RWPE2 (cell line): ENCODE measurements around the gene CATSPER3.
A peak's percentile ranks its signal among the peaks of the same experiment; 100 is the strongest.

Experiments
- ATAC-seq: fragments of 200-7000 bp; cut with Tn5 transposase; 3 replicates; pipeline ENCODE4 v1.9.1; 2021; ENCODE audit warnings: low read depth
- DNase-seq: peaks from one replicate; pipeline ENCODE4 v3.0.0-alpha.2; 2020; ENCODE audit warnings: low spot score
- H3K27ac ChIP-seq: fragments of 450-650 bp; 2 replicates; pipeline ENCODE4 v1.5.1; 2017; ENCODE audit warnings: mild to moderate bottlenecking; ENCODE audit not compliant: poor library complexity, severe bottlenecking
- H3K27me3 ChIP-seq: fragments of 250-450 bp; sonication (Bioruptor Pico); 2 replicates; pipeline ENCODE4 v1.5.1; 2021; ENCODE audit warnings: mild to moderate bottlenecking, moderate library complexity; ENCODE audit not compliant: insufficient read depth, poor library complexity, severe bottlenecking
- H3K36me3 ChIP-seq: fragments of 250-450 bp; sonication (Bioruptor Pico); 2 replicates; pipeline ENCODE4 v1.5.1; 2020; ENCODE audit warnings: low read depth, mild to moderate bottlenecking, moderate library complexity
- H3K4me1 ChIP-seq: fragments of 250-450 bp; sonication (Bioruptor Pico); 2 replicates; pipeline ENCODE4 v1.5.1; 2021; ENCODE audit warnings: mild to moderate bottlenecking, moderate library complexity; ENCODE audit not compliant: insufficient read depth, poor library complexity, severe bottlenecking
- H3K4me3 ChIP-seq: fragments of 250-450 bp; sonication (Bioruptor Pico); 2 replicates; pipeline ENCODE4 v1.5.1; 2021; ENCODE audit warnings: mild to moderate bottlenecking, moderate library complexity; ENCODE audit not compliant: severe bottlenecking
- H3K9me3 ChIP-seq: fragments of 250-450 bp; sonication (Bioruptor Pico); 2 replicates; pipeline ENCODE4 v1.5.1; 2021; ENCODE audit warnings: mild to moderate bottlenecking, moderate library complexity; ENCODE audit not compliant: severe bottlenecking
- CTCF ChIP-seq: fragments of 450-650 bp; IDR thresholded peaks from one replicate; pipeline ENCODE4 v1.5.1; 2017; ENCODE audit warnings: mild to moderate bottlenecking, moderate library complexity; ENCODE audit not compliant: poor library complexity, severe bottlenecking

CATSPER3 gene

GRCh38 chr5:135008981-135009735 lies 41.5 kb downstream of the CATSPER3 start:
- Histone ChIP-seq H3K4me1 (no peaks in the 10 kb centered on the region), H3K9me3 (no peaks in the 10 kb centered on the region), H3K27ac (no peak overlapping the region), H3K36me3 (no peaks in the 10 kb centered on the region), H3K27me3 (no peaks in the 10 kb centered on the region), H3K4me3 (no peak overlapping the region)
- ATAC-seq (no peak), DNase-seq (no peak)
- no peak for TF ChIP-seq CTCF

DNA sequence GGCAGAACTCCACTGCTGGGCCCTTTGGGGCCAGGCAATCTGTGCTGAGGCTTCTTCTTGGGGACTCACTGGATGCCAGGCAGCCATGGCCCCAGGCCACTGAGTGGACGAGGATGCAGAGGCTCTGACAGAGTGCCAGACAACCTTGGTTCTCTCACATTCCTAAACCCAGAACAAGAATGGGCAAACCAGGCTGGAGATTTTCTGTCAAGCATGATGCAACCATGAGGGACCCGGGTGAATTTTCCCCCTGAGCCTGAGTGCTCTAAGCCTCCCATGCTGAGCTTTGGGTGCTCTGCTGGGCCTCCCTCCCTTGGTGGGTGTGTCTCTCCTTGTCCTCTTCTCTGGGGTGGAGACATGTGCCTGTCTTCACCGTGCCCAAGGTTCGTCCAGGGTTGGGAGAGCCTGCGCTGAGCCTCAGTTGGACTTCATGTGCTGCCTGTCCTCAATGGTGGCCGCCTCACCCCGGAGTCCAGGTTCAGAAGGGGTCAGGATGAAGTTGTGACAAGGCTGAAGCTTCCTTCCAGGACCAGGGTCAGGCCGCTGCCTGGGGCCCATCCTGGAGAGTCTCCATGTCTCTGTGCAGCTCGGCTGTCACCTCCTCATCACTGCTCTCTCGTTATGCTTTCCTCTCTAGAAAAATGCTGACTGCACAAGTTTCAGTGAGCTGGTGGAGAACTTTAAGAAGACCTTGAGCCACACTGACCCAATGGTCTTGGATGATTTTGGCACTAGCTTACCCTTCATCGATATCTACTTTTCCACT lies 42.2 kb downstream of the CATSPER3 start:
- DNase-seq (no peak), ATAC-seq (no peak)
- H3K27ac ChIP-seq = no peak overlapping the region
- H3K4me3 ChIP-seq = no peak overlapping the region
- H3K36me3 ChIP-seq = no peaks in the 10 kb centered on the region
- no peaks in the 10 kb centered on the region for H3K27me3 ChIP-seq
- no peak for TF ChIP-seq CTCF
- no peaks in the 10 kb centered on the region for H3K9me3 ChIP-seq
- H3K4me1 ChIP-seq = no peaks in the 10 kb centered on the region

- H3K4me3 ChIP-seq = no peak overlapping the region
- no peaks in the 10 kb centered on the region for H3K36me3 ChIP-seq
- ATAC-seq (peak; percentile 29; the same call in 1 of the 3 replicates), DNase-seq (no peak)
- H3K4me1 ChIP-seq = no peaks in the 10 kb centered on the region
- H3K9me3 ChIP-seq = no peaks in the 10 kb centered on the region
- peak; percentile 44 for TF ChIP-seq CTCF
- no peaks in the 10 kb centered on the region for H3K27me3 ChIP-seq
- no peak overlapping the region for H3K27ac ChIP-seq
Observed at GRCh38 chr5:135010502-135011354, 43.0 kb downstream of the CATSPER3 start.

DNA sequence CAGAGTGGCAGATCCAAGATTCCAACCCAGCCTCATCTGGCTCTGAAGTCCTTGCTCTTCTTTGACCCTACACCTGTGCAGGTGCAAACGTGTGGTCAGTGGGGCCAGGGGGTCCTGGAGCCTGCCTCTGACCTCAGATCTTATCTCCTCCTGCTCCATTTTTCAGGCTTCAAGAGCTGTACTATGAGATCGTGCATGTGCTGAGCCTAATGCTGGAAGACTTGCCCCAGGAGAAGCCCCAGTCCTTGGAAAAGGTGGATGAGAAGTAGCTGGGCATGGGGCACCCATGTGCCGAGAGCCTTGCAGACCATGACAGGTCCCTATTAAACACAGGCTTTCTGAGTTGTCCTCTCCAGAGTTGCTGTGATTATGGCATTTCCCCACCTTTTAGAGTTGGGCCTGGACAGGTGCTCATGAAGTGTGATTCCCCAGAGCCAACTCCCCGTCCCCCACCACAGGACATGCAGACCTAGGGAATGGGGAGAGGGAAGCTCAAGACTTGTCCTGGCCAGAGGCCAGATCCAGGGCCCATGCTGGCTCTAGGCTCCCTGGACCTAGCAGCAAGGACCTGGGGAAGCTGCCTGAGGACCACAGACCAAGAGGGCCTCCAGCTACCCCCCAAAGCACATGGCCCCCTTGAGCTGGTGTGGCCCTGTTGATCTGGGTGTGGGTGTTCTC lies 43.8 kb downstream of the CATSPER3 start:
- no peak for DNase-seq
- Histone ChIP-seq H3K27ac (no peak overlapping the region), H3K4me1 (no peaks in the 10 kb centered on the region), H3K9me3 (no peaks in the 10 kb centered on the region), H3K36me3 (no peaks in the 10 kb centered on the region), H3K27me3 (no peaks in the 10 kb centered on the region), H3K4me3 (no peak overlapping the region)
- peak; percentile 25 for TF ChIP-seq CTCF
- ATAC-seq = no peak
